ACHN (cell line): ENCODE data around the gene BIN1.
A peak's percentile ranks its signal among the peaks of the same experiment; 100 is the strongest.
"Not testable (repeated sequence)": the region's sequence is repeated elsewhere in the genome, so short reads cannot be mapped to it uniquely, and the experiment has no call there.

ENCODE experiments used
- DNase-seq: peaks from one replicate; pipeline ENCODE4 v3.0.0-alpha.2; 2015
- in situ Hi-C: cut with HindIII; loops from 2 replicates; pipeline ENCODE4 v1.10.0; 2017; ENCODE audit warnings: low sequenced_read_pairs, low pct_ligation_motif_present, low pct_unique_long_range_greater_than_20kb

BIN1 gene

GRCh38 chr2:127044977-127045661, 61.8 kb downstream of the BIN1 start:
- no peak for DNase-seq
- in situ Hi-C loops = no loop called here

GRCh38 chr2:127044165-127044718, 62.7 kb downstream of the BIN1 start:
- DNase-seq = no peak
- in situ Hi-C loops = no loop called here

GRCh38 chr2:127043367-127044164, 63.4 kb downstream of the BIN1 start:
- in situ Hi-C loops = no loop called here
- DNase-seq = no peak

- DNase-seq = no peak
- in situ Hi-C loops = no loop called here
Measured at GRCh38 chr2:127041259-127041970, 65.5 kb downstream of the BIN1 start.

GRCh38 chr2:127040169-127040568, 66.8 kb downstream of the BIN1 start:
- in situ Hi-C loops = no loop called here
- no peak for DNase-seq

- in situ Hi-C loops = no loop called here
- DNase-seq = no peak
Measured at GRCh38 chr2:127039387-127040031, 67.4 kb downstream of the BIN1 start.

GRCh38 chr2:127037476-127037875, 69.5 kb downstream of the BIN1 start:
- in situ Hi-C loops = no loop called here
- no peak for DNase-seq

GRCh38 chr2:127034883-127035611, 71.9 kb downstream of the BIN1 start:
- in situ Hi-C loops = no loop called here
- DNase-seq = no peak

- in situ Hi-C loops = no loop called here
- no peak for DNase-seq
Measured at GRCh38 chr2:127034051-127034450, 72.9 kb downstream of the BIN1 start.

- no peak for DNase-seq
- in situ Hi-C loops = no loop called here
Measured at GRCh38 chr2:127032621-127033020, 74.3 kb downstream of the BIN1 start.

- in situ Hi-C loops = no loop called here
- DNase-seq = no peak
Measured at GRCh38 chr2:127029350-127030051, 77.5 kb downstream of the BIN1 start.

- in situ Hi-C loops, DNase-seq: not testable (repeated sequence)
Measured at GRCh38 chr2:127028745-127029144, 78.2 kb downstream of the BIN1 start.

- in situ Hi-C loops = no loop called here
- DNase-seq = no peak
Measured at GRCh38 chr2:127027715-127028114, 79.2 kb downstream of the BIN1 start.

GRCh38 chr2:127025359-127026166, 81.4 kb downstream of the BIN1 start:
- DNase-seq = peak; percentile 90
- in situ Hi-C loops = no loop called here

- peak; percentile 64 for DNase-seq
- in situ Hi-C loops = no loop called here
Measured at GRCh38 chr2:127024769-127025358, 82.1 kb downstream of the BIN1 start.

- no peak for DNase-seq
- in situ Hi-C loops = no loop called here
Measured at GRCh38 chr2:127023504-127023903, 83.5 kb downstream of the BIN1 start.
